Activated T-helper 1 cell treated with anti-CD3 and anti-CD28 coated beads, Interleukin-2, amount 50 U/mL, for 16 hours (primary cell): ENCODE results near the gene PPP4R1.

ENCODE experiments used
- DNase-seq, 2 donors: peaks; one replicate each; pipeline ENCODE4 v3.0.0-alpha.2; 2020; ENCODE audit warnings: low read depth in 1 of 2, low spot score in 1 of 2

PPP4R1 gene

GRCh38 chr18:9552616-9553015, 61.7 kb downstream of the PPP4R1 start:
- no peak for DNase-seq

GRCh38 chr18:9552191-9552590, 62.2 kb downstream of the PPP4R1 start:
- no peak for DNase-seq

- DNase-seq = no peak
Observed at GRCh38 chr18:9550429-9550828, 63.9 kb downstream of the PPP4R1 start.

- no peak for DNase-seq
Observed at GRCh38 chr18:9549405-9549804, 65.0 kb downstream of the PPP4R1 start.

DNA sequence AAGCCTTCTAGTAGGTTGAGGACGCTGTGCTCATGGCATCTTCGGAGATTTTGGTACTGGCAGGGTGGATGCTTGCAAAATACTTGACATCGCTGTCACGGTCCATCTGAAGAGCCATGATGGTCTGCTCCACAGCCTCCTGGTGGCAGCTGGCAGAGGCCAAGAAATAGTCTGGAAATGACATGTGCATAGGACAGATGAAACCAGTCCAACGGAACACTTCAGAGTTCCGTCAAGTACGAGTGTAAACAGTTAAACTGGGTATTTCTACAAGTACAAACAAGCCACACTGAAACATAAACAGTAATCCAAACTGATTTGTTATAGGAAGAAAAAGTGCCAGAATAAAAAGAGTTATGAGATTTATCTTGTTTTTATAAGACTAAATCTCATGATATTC, 66.6 kb downstream of the PPP4R1 start:
- DNase-seq = no peak

DNA sequence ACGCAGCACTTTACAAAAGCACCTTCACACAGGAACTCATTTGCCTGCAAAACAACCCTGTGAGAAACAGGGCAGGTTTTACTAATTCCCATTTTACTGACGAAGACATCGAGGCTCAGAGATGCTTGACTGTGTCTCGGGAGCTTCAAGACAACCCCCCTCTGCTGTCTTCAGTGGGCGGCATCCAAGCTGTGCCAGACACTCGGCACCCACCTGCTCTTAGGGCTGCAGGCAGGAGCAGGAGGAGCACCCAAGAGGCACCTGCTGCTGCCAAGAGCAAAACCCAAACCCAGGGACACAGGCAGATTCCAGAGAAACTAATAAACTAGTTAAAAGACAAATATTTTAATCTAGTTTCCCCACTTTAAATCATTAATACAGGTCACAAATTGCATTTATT, 67.9 kb downstream of the PPP4R1 start:
- DNase-seq = no peak

GRCh38 chr18:9545029-9545428, 69.3 kb downstream of the PPP4R1 start:
- no peak for DNase-seq

GRCh38 chr18:9542924-9543323, 71.4 kb downstream of the PPP4R1 start:
- DNase-seq = no peak

GRCh38 chr18:9539938-9540337, 74.4 kb downstream of the PPP4R1 start:
- DNase-seq = no peak

- DNase-seq = no peak
Observed at GRCh38 chr18:9539283-9539682, 75.1 kb downstream of the PPP4R1 start.

- no peak for DNase-seq
Observed at GRCh38 chr18:9537677-9538076, 76.7 kb downstream of the PPP4R1 start.

DNA sequence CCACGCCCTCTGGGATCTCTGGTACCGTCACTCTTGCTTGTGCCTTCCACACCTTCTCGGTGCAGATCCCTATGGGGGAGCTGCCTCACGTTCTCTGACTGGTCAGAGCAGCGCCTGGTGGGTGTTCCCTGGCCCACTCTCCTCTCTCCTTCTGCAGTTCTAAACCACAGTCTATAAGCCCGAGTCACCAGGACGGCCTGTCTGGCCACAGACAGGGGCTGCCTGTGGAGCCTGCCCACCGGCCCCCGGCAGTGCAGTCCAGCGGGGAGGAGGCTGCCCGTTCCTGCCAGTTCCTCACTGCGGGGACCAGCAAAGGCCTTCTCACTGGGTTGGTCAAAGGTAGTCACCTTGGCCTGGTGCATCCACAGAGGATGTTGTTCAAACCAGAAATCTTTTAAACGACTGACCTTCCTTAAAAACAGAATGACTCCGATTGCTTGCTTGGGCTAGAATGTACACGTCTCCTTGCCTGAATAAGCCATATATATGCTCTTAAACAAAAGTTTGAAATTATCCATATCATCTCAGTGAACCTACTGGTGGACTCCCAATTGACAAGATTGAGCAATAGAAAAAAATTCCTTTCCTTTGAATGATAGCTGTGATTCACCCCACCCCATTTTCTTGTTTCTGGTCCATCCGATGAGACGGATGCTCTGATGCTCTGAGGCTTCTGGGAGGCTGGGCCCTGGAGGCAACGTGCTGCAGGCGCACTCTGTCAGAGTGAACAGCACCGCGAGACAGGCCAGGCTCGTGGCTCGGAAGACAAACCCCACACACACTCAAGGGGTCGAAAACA, 77.8 kb downstream of the PPP4R1 start:
- DNase-seq = no peak

DNA sequence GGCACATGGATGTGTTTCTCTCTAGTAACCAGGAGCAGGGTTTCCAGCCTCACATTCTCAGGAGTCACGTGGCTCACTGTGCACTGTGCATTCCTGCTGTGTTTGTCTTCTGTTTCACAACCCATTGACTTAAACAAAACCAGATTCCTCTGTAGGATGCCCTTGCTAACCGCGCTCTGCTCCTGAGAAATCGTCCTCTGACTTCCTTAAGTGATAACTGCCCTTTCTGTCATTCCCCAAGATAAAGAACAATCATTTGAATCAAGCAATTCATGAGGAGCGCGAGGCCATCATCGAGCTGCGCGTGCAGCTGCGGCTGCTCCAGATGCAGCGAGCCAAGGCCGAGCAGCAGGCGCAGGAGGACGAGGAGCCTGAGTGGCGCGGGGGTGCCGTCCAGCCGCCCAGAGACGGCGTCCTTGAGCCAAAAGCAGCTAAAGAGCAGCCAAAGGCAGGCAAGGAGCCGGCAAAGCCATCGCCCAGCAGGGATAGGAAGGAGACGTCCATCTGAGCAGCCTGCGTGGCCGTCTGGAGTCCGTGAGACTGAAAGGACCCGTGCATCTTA, 78.8 kb downstream of the PPP4R1 start:
- DNase-seq = no peak

DNA sequence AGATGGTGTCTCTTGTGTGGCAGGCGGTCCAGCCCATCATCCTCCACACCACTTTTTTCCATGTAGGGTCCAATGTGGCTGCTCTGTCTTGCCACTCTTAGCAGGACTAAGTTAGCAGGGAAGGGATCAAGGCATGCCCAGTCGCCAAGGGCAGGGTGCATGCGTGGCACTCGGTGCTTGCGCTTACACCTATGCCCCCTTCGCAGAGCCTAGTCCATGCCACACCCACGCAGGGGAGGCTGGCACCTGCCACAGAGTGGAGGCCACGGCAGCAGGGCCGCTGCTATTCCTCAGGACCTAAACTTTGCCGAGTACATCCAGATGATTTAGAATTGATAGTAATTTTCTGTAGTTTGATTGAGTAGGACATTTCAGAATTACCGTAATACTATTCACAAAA, 79.5 kb downstream of the PPP4R1 start:
- no peak for DNase-seq

GRCh38 chr18:9531791-9532410, 82.5 kb downstream of the PPP4R1 start:
- no peak for DNase-seq

- DNase-seq = no peak
Observed at GRCh38 chr18:9530226-9531009, 83.9 kb downstream of the PPP4R1 start.

- no peak for DNase-seq
Observed at GRCh38 chr18:9526458-9526857, 87.9 kb downstream of the PPP4R1 start.

- no peak for DNase-seq
Observed at GRCh38 chr18:9522952-9523351, 91.4 kb downstream of the PPP4R1 start.

GRCh38 chr18:9521770-9522169, 92.6 kb downstream of the PPP4R1 start:
- DNase-seq = no peak

DNA sequence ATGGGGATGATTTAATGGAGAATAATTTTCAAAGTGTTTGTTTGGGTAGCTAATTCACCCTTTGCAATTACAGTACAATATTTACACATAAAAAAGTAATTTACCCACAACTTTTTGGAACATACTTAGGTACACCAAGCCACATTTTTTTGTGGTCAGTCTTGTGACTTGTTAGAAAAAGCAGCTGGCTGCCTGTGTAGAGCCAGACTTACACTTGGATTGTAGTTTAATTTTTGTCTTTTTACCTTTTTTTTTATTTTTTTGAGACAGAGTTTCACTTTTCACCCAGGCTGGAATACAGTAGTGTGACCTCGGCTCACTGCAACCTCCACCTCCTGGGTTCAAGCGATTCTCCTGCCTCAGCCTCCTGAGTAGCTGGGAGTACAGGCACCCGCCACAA, 93.7 kb downstream of the PPP4R1 start:
- DNase-seq = no peak

DNA sequence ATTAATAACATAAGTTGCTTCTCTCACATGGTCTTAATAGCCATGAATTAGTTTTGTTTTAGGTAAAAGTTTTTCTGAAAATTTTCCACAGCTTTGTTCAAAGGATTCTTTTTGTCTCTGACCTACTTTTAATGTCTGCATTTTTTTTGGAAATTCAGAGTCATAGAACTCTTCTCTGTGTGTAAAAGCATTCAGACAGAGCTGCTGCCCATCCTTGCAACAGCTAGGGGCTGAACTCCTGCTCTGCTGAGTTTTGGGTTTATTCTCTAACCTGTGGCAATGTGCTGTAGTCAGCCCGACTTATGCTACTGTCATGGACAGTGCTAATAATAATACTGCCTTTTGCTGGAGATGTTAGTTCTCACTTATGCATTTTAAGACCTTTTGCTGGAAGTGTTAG, 95.0 kb downstream of the PPP4R1 start:
- no peak for DNase-seq

GRCh38 chr18:9517869-9518268, 96.5 kb downstream of the PPP4R1 start:
- DNase-seq = no peak
